HG03439 (cell line): Measurements from ENCODE around the gene CCNI.

ENCODE experiments used
- ATAC-seq: cut with Tn5 transposase; IDR thresholded peaks from one replicate; pipeline ENCODE4 v1.9.1; 2021; ENCODE audit warnings: mild to moderate bottlenecking, moderate library complexity; ENCODE audit not compliant: unreplicated experiment

The CCNI gene

GRCh38 chr4:77007358-77008230 is 68.2 kb downstream of the CCNI start:
- no peak for ATAC-seq

- no peak for ATAC-seq
Observed at GRCh38 chr4:77006753-77007353, 68.9 kb downstream of the CCNI start.

- no peak for ATAC-seq
Observed at GRCh38 chr4:77003400-77003799, 72.4 kb downstream of the CCNI start.

- no peak for ATAC-seq
Observed at GRCh38 chr4:77002321-77003107, 73.3 kb downstream of the CCNI start.

- ATAC-seq: no peak
Observed at GRCh38 chr4:77001907-77002306, 73.9 kb downstream of the CCNI start.

GRCh38 chr4:76998251-76998901 is 77.4 kb downstream of the CCNI start:
- ATAC-seq: no peak

- ATAC-seq: no peak
Observed at GRCh38 chr4:76997532-76997931, 78.3 kb downstream of the CCNI start.
